A549 (cell line): ENCODE data around the gene RIN3. TPM values are rescaled to one million over a fixed set of nuclear protein-coding genes. Genes with fewer than 3 reads are reported as not detected.

Experiments
- ATAC-seq, 2 experiments: fragments of 200-7000 bp in 1 of 2; fragments of >200 bp in 1 of 2; cut with Nextera tagmentation in 1 of 2; cut with Tn5 transposase in 1 of 2; 3 replicates each; pipeline versions ENCODE4 v1.8.0 to v1.9.1; 2018 to 2020; ENCODE audit warnings: mild to moderate bottlenecking in 1 of 2, moderate library complexity in 1 of 2
- CTCF ChIA-PET: fragments of 300-600 bp; sonication (Branson Sonifier 250); formaldehyde crosslinking; extraction: SDS; loops from one replicate; lab custom pipeline; 2021; ENCODE audit warnings: antibody characterized with exemption, inconsistent platforms; lab: Yijun Ruan, JAX
- POLR2A ChIA-PET: fragments of 350-600 bp; formaldehyde crosslinking; extraction: SDS; loops from one replicate; lab custom pipeline; 2021; ENCODE audit warnings: antibody characterized with exemption, inconsistent platforms; lab: Yijun Ruan, JAX
- DNase-seq, 2 experiments: peaks; one replicate each; pipeline versions ENCODE4 v3.0.0 to v3.0.0-alpha.2; 2011 to 2016; ENCODE audit warnings: low read depth in 1 of 2, low spot score in 1 of 2
- FAIRE-seq: peaks from 2 replicates; lab custom pipeline; 2011; peaks lifted over from hg19 to GRCh38; lab: Jason Lieb, UNC
- H3K27ac ChIP-seq, 2 experiments: fragments of >200 bp; sonication (Bioruptor Twin); formaldehyde crosslinking; 3 replicates each; pipeline ENCODE4 v1.5.1; 2016 to 2017
- H3K4me1 ChIP-seq: fragments of >200 bp; sonication (Bioruptor Twin); formaldehyde crosslinking; 3 replicates; pipeline ENCODE4 v1.6.1; 2016
- H3K4me2 ChIP-seq: fragments of >200 bp; sonication (Bioruptor Twin); formaldehyde crosslinking; 3 replicates; pipeline ENCODE4 v1.6.1; 2016
- H3K4me3 ChIP-seq: fragments of >200 bp; sonication (Bioruptor Twin); formaldehyde crosslinking; 3 replicates; pipeline ENCODE4 v1.5.1; 2016
- H3K9me3 ChIP-seq: fragments of >200 bp; sonication (Bioruptor Twin); formaldehyde crosslinking; 3 replicates; pipeline ENCODE4 v1.6.1; 2016
- ATOH8 ChIP-seq: fragments of 250-450 bp; sonication (Bioruptor Pico); IDR thresholded peaks from 2 replicates; pipeline ENCODE4 v1.5.0; 2020; ENCODE audit warnings: low read depth, mild to moderate bottlenecking, moderate library complexity
- BHLHE40 ChIP-seq: IDR thresholded peaks from 2 replicates; pipeline ENCODE4 v1.6.1; 2012; ENCODE audit warnings: low read depth, low read length, inconsistent platforms
- CBX2 ChIP-seq: fragments of 200-600 bp; sonication (generic); IDR thresholded peaks from 2 replicates; pipeline ENCODE4 v1.6.1; 2016; ENCODE audit warnings: low read depth, mild to moderate bottlenecking, borderline replicate concordance
- CBX8 ChIP-seq: fragments of 200-600 bp; sonication (generic); IDR thresholded peaks from 2 replicates; pipeline ENCODE4 v1.6.1; 2016
- CEBPB ChIP-seq, 2 experiments: fragments of >200 bp in 1 of 2; sonication (Bioruptor Twin) in 1 of 2; formaldehyde crosslinking in 1 of 2; IDR thresholded peaks; 2 replicates each; pipeline ENCODE4 v1.6.1; 2012 to 2016
- ELK1 ChIP-seq: fragments of 150-350 bp; IDR thresholded peaks from 2 replicates; pipeline ENCODE4 v1.6.1; 2014; ENCODE audit warnings: low read depth, mild to moderate bottlenecking, low read length
- EP300 ChIP-seq, 2 experiments: fragments of >200 bp; sonication (Bioruptor Twin); formaldehyde crosslinking; IDR thresholded peaks; 2 replicates in 1 of 2; 3 replicates in 1 of 2; pipeline ENCODE4 v1.6.1; 2016 to 2017
- HES2 ChIP-seq: fragments of >200 bp; sonication (Bioruptor Twin); formaldehyde crosslinking; IDR thresholded peaks from 2 replicates; pipeline ENCODE4 v1.6.1; 2016
- HEYL ChIP-seq: fragments of 250-450 bp; sonication (Bioruptor Pico); IDR thresholded peaks from 2 replicates; pipeline ENCODE4 v1.8.0; 2021; ENCODE audit warnings: mild to moderate bottlenecking, moderate library complexity
- HMGXB4 ChIP-seq: fragments of 250-450 bp; sonication (Bioruptor Pico); IDR thresholded peaks from 2 replicates; pipeline ENCODE4 v1.5.0; 2021; ENCODE audit warnings: mild to moderate bottlenecking, moderate library complexity, borderline replicate concordance
- HOXA7 ChIP-seq: fragments of 250-450 bp; sonication (Bioruptor Pico); IDR thresholded peaks from 2 replicates; pipeline ENCODE4 v1.5.0; 2020; ENCODE audit warnings: mild to moderate bottlenecking, moderate library complexity
- HOXB13 ChIP-seq: fragments of 250-450 bp; sonication (Bioruptor Pico); IDR thresholded peaks from 2 replicates; pipeline ENCODE4 v1.5.0; 2020; ENCODE audit warnings: low read depth, mild to moderate bottlenecking, moderate library complexity
- HOXB5 ChIP-seq: fragments of 250-450 bp; sonication (Bioruptor Pico); IDR thresholded peaks from 2 replicates; pipeline ENCODE4 v1.5.0; 2020; ENCODE audit warnings: mild to moderate bottlenecking, moderate library complexity
- JUN ChIP-seq, 2 experiments: fragments of >200 bp; sonication (Bioruptor Twin); formaldehyde crosslinking; IDR thresholded peaks; 2 replicates in 1 of 2; 3 replicates in 1 of 2; pipeline ENCODE4 v1.6.1; 2016 to 2017
- MAFK ChIP-seq: fragments of 450-650 bp; IDR thresholded peaks from 2 replicates; pipeline ENCODE4 v1.6.1; 2014; ENCODE audit not compliant: partially characterized antibody
- MYC ChIP-seq: IDR thresholded peaks from 2 replicates; pipeline ENCODE4 v1.6.1; 2012; ENCODE audit warnings: mild to moderate bottlenecking, inconsistent platforms, low read length, improper control_type of control experiment, borderline replicate concordance
- NFE2L2 ChIP-seq: fragments of 150-350 bp; conservative IDR thresholded peaks from 2 replicates; pipeline ENCODE4 v1.6.1; 2014; ENCODE audit warnings: low read length
- NR3C1 ChIP-seq: fragments of >200 bp; sonication (Bioruptor Twin); formaldehyde crosslinking; IDR thresholded peaks from 3 replicates; pipeline ENCODE4 v1.6.1; 2017
- PBX3 ChIP-seq: IDR thresholded peaks from 2 replicates; pipeline ENCODE4 v1.6.1; 2012
- POLR2AphosphoS2 ChIP-seq: conservative IDR thresholded peaks from 2 replicates; pipeline ENCODE4 v1.6.1; 2012; ENCODE audit warnings: low read length, improper control_type of control experiment, inconsistent platforms
- RCOR1 ChIP-seq: fragments of 150-350 bp; IDR thresholded peaks from 2 replicates; pipeline ENCODE4 v1.6.1; 2014; ENCODE audit warnings: antibody characterized with exemption, low read length, low read depth
- RFX5 ChIP-seq: fragments of 450-650 bp; IDR thresholded peaks from 2 replicates; pipeline ENCODE4 v1.7.1; 2014; ENCODE audit warnings: antibody characterized with exemption, mild to moderate bottlenecking, moderate library complexity
- SMC3 ChIP-seq: fragments of >200 bp; sonication (Bioruptor Twin); formaldehyde crosslinking; IDR thresholded peaks from 3 replicates; pipeline ENCODE4 v1.6.1; 2018; ENCODE audit warnings: inconsistent platforms
- SREBF2 ChIP-seq: fragments of 450-650 bp; IDR thresholded peaks from 2 replicates; pipeline ENCODE4 v1.6.1; 2014; ENCODE audit warnings: mild to moderate bottlenecking, moderate library complexity
- ZFP36 ChIP-seq: fragments of 450-650 bp; IDR thresholded peaks from 2 replicates; pipeline ENCODE4 v1.6.1; 2014; ENCODE audit warnings: borderline replicate concordance; ENCODE audit not compliant: partially characterized antibody
- ZNF302 ChIP-seq: fragments of 250-450 bp; sonication (Bioruptor Pico); IDR thresholded peaks from 2 replicates; pipeline ENCODE4 v1.9.0; 2021; ENCODE audit warnings: inconsistent platforms, mild to moderate bottlenecking, moderate library complexity
- WGBS: methylation state at CpG from one replicate; pipeline ENCODE4 v1.1.6; 2017; ENCODE audit errors: missing lambda C conversion rate; 5-methylcytosine and 5-hydroxymethylcytosine counted together
- polyA plus RNA-seq, 4 experiments: library from polyadenylated mRNA; depleted of rRNA in 3 of 4; stranded (reverse); fragments of >200 nt; fragmentation: RNase III in 1 of 4; extraction: RNeasy Plus Mini Kit Qiagen cat#74134 plus additional on column Dnase treatment in 1 of 4; gene quantifications; 2 replicates in 3 of 4; 3 replicates in 1 of 4; pipeline ENCODE4 v1.2.3, GENCODE V29; 2011 to 2017

Gene RIN3
- polyA plus RNA-seq, 2 of the 4 experiments (the other 2 are of a cell fraction) = 5.6 to 14.5 TPM

- TF ChIP-seq JUN (IDR thresholded peaks at IDR 0.05) = no peak
- no peak for TF ChIP-seq ELK1
- no peak for TF ChIP-seq CBX2
- TF ChIP-seq SREBF2 = no peak
- no peak for TF ChIP-seq CBX8
- no peak for TF ChIP-seq EP300 (IDR thresholded peaks at IDR 0.05)
Observed at GRCh38 chr14:92613008-92613658, 99.6 kb downstream of the RIN3 start (continued).

- Histone ChIP-seq H3K9me3 (no peaks in the 10 kb centered on the region), H3K4me3 (no peak overlapping the region), H3K4me1 (peaks cover 15% of the 10 kb centered on the region), H3K4me2 (no peak overlapping the region), H3K27ac (peak overlapping the region in 1 of 2 experiments; percentile 18; a peak in 2 of 6 replicates)
- 89% methylated on average over 8 of the region's 10 CpGs for WGBS
- DNase-seq = no peak
- TF ChIP-seq ELK1 (no peak), MAFK (no peak), CBX2 (no peak), MYC (no peak), ZNF302 (CRISPR knock-in tag) (no peak), PBX3 (no peak), HOXB13 (no peak), HOXB5 (no peak), POLR2AphosphoS2 (no peak), NFE2L2 (no peak), HMGXB4 (CRISPR knock-in tag) (no peak), CEBPB (IDR thresholded peaks at IDR 0.05) (no peak), ZFP36 (no peak), RFX5 (no peak)
- ChIA-PET POLR2A (no interaction called here), CTCF (interaction anchor here (0.6 to 3.7 kb wide), 15 partner anchors 8 to 525 kb away, joined by 3 to 10 read pairs (median 4); no protein-coding TSS in a partner anchor)
- FAIRE-seq = no peak
- no peak for ATAC-seq
Observed at GRCh38 chr14:92613681-92614260, 100.2 kb downstream of the RIN3 start.

- TF ChIP-seq NR3C1 = no peak
- no peak for TF ChIP-seq CBX2
- no peak for TF ChIP-seq HES2
- no peak for TF ChIP-seq RCOR1
- no peak for TF ChIP-seq ATOH8
- TF ChIP-seq SMC3 = no peak
- TF ChIP-seq HOXA7 (CRISPR knock-in tag) = no peak
- TF ChIP-seq BHLHE40 = no peak
- no peak for TF ChIP-seq NFE2L2
- TF ChIP-seq CBX8 = no peak
- TF ChIP-seq HEYL = no peak
- TF ChIP-seq ZFP36 = no peak
- ATAC-seq = no peak
- H3K4me1 ChIP-seq = peaks cover 12% of the 10 kb centered on the region; the same call in 2 of the 3 replicates
- DNase-seq = no peak
- ChIA-PET POLR2A (no interaction called here), CTCF (interaction anchor here (0.8 to 1.3 kb wide), 4 partner anchors 10 to 117 kb away, joined by 3 to 4 read pairs (median 3); no protein-coding TSS in a partner anchor)
- H3K27ac ChIP-seq = peak overlapping the region in 1 of 2 experiments; percentile 25; a peak in 1 of 6 replicates
- no peak overlapping the region for H3K4me2 ChIP-seq
- no peaks in the 10 kb centered on the region for H3K9me3 ChIP-seq
- FAIRE-seq = no peak
- WGBS = 58% methylated on average over 4 of the region's 4 CpGs
- H3K4me3 ChIP-seq = no peak overlapping the region
Observed at GRCh38 chr14:92615451-92615850, 101.9 kb downstream of the RIN3 start.
